Gastroesophageal sphincter (tissue), 4 donors: ENCODE data around the gene LMNB1. TPM values are rescaled to one million over a fixed set of nuclear protein-coding genes. Genes with fewer than 3 reads are reported as not detected.
"Not testable (repeated sequence)": the region's sequence is repeated elsewhere in the genome, so short reads cannot be mapped to it uniquely, and the experiment has no call there.

ENCODE experiments used
- ATAC-seq: fragments of 150-250 bp; one replicate; pipeline ENCODE4 v1.9.1; 2016; ENCODE audit warnings: mild to moderate bottlenecking, moderate library complexity
- H3K27ac ChIP-seq, 4 donors: fragments of 200-600 bp; sonication (generic) in 3 of 4; 1 replicate in 3 of 4; 2 replicates in 1 of 4; pipeline ENCODE4 v1.5.1; 2016 to 2019
- H3K27me3 ChIP-seq: fragments of 200-600 bp; sonication (generic); one replicate; pipeline ENCODE4 v1.5.1; 2019
- H3K36me3 ChIP-seq, 2 donors: fragments of 200-600 bp; sonication (generic); one replicate each; pipeline ENCODE4 v1.5.1; 2019; ENCODE audit warnings: control low read depth in 1 of 2
- H3K4me1 ChIP-seq, 3 donors: fragments of 200-600 bp; sonication (generic); 1 replicate in 2 of 3; 2 replicates in 1 of 3; pipeline ENCODE4 v1.5.1; 2016 to 2019; ENCODE audit warnings: control low read depth in 2 of 3
- H3K4me3 ChIP-seq, 2 donors: fragments of 200-600 bp; sonication (generic); one replicate each; pipeline ENCODE4 v1.5.1; 2019; ENCODE audit warnings: mild to moderate bottlenecking in 1 of 2, moderate library complexity in 1 of 2
- H3K9me3 ChIP-seq, 3 donors: fragments of 200-600 bp; sonication (generic); one replicate each; pipeline ENCODE4 v1.5.1; 2017 to 2019; ENCODE audit warnings: control low read depth in 2 of 3
- CTCF ChIP-seq, 4 experiments: fragments of 200-600 bp in 2 of 4; fragments of 450-650 bp in 2 of 4; sonication (generic) in 1 of 4; IDR thresholded peaks; one replicate each; pipeline ENCODE4 v1.5.1; 2017 to 2019; ENCODE audit warnings: antibody characterized with exemption in 4 of 4, mild to moderate bottlenecking in 2 of 4, moderate library complexity in 2 of 4
- EP300 ChIP-seq: sonication (generic); formaldehyde crosslinking; IDR thresholded peaks from one replicate; pipeline ENCODE4 v1.6.1; 2017; ENCODE audit warnings: antibody characterized with exemption, mild to moderate bottlenecking
- POLR2A ChIP-seq, 2 donors: fragments of 450-650 bp; IDR thresholded peaks; one replicate each; pipeline ENCODE4 v1.6.1; 2017; ENCODE audit warnings: antibody characterized with exemption in 2 of 2, mild to moderate bottlenecking in 2 of 2, moderate library complexity in 1 of 2
- POLR2AphosphoS5 ChIP-seq: sonication (generic); formaldehyde crosslinking; IDR thresholded peaks from one replicate; pipeline ENCODE4 v1.6.1; 2017; ENCODE audit warnings: antibody characterized with exemption
- WGBS, 2 donors: methylation state at CpG; one replicate each; pipeline ENCODE4 v1.1.5; 2018; ENCODE audit warnings: low coverage in 1 of 2; 5-methylcytosine and 5-hydroxymethylcytosine counted together
- total RNA-seq, 4 donors: library from RNA; depleted of rRNA; stranded (reverse); fragments of >200 nt; gene quantifications; one replicate each; pipeline ENCODE4 v1.1.0, GENCODE V29; 2016

LMNB1 gene, protein sequence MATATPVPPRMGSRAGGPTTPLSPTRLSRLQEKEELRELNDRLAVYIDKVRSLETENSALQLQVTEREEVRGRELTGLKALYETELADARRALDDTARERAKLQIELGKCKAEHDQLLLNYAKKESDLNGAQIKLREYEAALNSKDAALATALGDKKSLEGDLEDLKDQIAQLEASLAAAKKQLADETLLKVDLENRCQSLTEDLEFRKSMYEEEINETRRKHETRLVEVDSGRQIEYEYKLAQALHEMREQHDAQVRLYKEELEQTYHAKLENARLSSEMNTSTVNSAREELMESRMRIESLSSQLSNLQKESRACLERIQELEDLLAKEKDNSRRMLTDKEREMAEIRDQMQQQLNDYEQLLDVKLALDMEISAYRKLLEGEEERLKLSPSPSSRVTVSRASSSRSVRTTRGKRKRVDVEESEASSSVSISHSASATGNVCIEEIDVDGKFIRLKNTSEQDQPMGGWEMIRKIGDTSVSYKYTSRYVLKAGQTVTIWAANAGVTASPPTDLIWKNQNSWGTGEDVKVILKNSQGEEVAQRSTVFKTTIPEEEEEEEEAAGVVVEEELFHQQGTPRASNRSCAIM
- 10 to 100 TPM in 1 of 4 donors, 1 to 10 TPM in 3; 3.2 to 14.3 (median 6.6) TPM for total RNA-seq

DNA sequence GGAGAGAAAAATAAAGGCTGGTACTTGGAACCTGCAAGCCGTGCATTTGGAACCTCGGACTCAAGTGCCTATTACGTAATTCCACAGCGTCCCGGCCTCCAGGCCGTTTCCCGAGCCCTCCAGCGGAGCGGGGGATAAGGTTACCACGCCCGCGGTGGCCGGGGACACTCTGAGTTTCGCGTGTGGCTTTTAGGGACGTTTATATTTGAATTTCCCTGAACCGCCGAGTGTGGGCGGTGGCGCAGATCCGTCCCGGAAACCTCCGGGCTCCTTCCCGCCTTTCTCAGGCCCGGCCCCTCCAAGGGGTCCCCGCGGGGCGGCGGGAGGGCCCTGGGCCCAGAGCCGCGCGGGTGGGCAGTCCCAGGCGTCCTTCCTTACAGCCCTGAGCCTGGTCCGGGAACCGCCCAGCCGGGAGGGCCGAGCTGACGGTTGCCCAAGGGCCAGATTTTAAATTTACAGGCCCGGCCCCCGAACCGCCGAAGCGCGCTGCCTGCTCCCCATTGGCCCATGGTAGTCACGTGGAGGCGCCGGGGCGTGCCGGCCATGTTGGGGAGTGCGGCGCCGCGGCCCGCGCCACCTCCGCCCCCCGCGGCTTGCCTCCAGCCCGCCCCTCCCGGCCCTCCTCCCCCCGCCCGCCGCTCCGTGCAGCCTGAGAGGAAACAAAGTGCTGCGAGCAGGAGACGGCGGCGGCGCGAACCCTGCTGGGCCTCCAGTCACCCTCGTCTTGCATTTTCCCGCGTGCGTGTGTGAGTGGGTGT is at the start of gene LMNB1:
LMNB1 (plus strand) TSS at position 638 of the 758 bp plus-strand sequence. CDS start 373 bp downstream, outside the sequence.
- H3K36me3 ChIP-seq, result no peaks in the 10 kb centered on the region
- peak in 1 of 2 donors; percentile 31 for TF ChIP-seq POLR2A (IDR thresholded peaks at IDR 0.05)
- TF ChIP-seq EP300, result peak; percentile 16
- peak; percentile 41 for TF ChIP-seq POLR2AphosphoS5
- peak in 2 of 4 experiments; percentile 16 to 17 for TF ChIP-seq CTCF (IDR thresholded peaks at IDR 0.05)
- H3K27ac ChIP-seq, result peak within 1 kb of the TSS; percentile 11 to 94 (median 90)
- no peaks in the 10 kb centered on the region for H3K9me3 ChIP-seq
- H3K4me1 ChIP-seq, result peaks cover 0 to 23% (median 3%) of the 10 kb centered on the region in 3 donors
- peak; percentile 94 for ATAC-seq
- no peaks in the 10 kb centered on the region for H3K27me3 ChIP-seq
- peak within 1 kb of the TSS; percentile 37 to 80 for H3K4me3 ChIP-seq
- 0% methylated on average over 10 of the region's 74 CpGs; no CpG with 5 or more reads in 1 of the 2 donors for WGBS, 2 donors

DNA sequence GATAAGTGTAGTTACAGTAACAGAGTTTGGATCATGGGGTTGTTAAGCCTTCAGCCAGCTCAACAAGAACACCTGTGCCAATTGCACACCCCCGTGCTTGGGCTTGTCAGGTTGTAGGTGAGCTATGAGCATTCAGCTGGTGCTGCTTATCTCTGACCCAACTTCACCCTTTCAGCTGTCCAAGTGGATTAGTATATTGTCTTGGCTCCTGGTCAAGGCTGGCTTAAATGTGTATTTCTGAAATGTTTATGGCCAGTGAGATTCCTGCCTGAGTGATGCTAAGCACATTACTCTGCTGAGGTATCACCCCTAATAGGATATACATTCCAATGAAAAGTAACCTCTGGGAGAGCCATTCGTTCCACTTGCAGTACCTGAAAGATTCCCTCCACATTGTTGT is 44.2 kb upstream of the LMNB1 start:
- WGBS, 2 donors, result 14 to 54% methylated on average over 2 of the region's 2 CpGs
- Histone ChIP-seq H3K27ac (no peak overlapping the region), H3K27me3 (peaks cover 6% of the 10 kb centered on the region), H3K36me3 (no peaks in the 10 kb centered on the region), H3K4me3 (no peak overlapping the region), H3K9me3 (no peaks in the 10 kb centered on the region), H3K4me1 (no peaks in the 10 kb centered on the region)
- ATAC-seq, result no peak
- TF ChIP-seq EP300 (no peak), POLR2A (IDR thresholded peaks at IDR 0.05) (no peak), POLR2AphosphoS5 (no peak), CTCF (IDR thresholded peaks at IDR 0.05) (no peak)

DNA sequence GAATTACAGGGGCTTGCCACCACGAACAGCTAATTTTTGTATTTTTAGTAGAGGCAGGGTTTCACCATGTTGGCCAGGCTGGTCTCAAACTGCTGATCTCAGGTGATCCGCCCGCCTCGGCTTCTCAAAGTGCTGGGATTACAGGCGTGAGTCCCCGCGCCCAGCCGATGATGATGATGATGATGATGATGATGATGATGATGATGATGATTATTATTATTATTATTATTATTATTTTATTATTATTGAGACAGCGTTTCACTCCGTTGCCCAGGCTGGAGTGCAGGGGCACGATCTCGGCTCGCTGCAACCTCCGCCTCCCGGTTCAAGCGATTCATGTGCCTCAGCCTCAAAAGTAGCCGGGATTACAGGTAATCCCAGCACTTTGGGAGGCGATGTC is 42.4 kb upstream of the LMNB1 start:
- not testable (repeated sequence) for H3K36me3 ChIP-seq, H3K27me3 ChIP-seq, H3K4me1 ChIP-seq, ATAC-seq, H3K9me3 ChIP-seq, H3K4me3 ChIP-seq, H3K27ac ChIP-seq
- 94% methylated on average over 16 of the region's 18 CpGs; no CpG with 5 or more reads in 1 of the 2 donors for WGBS, 2 donors

- ATAC-seq, result no peak
- Histone ChIP-seq H3K9me3 (no peaks in the 10 kb centered on the region), H3K4me1 (no peaks in the 10 kb centered on the region), H3K27ac (no peak overlapping the region), H3K27me3 (peaks cover 7% of the 10 kb centered on the region), H3K4me3 (no peak overlapping the region), H3K36me3 (no peaks in the 10 kb centered on the region)
- 83% methylated on average over 3 of the region's 3 CpGs; no CpG with 5 or more reads in 1 of the 2 donors for WGBS, 2 donors
- TF ChIP-seq EP300, result no peak
- TF ChIP-seq POLR2A (IDR thresholded peaks at IDR 0.05), result no peak
- no peak for TF ChIP-seq CTCF (IDR thresholded peaks at IDR 0.05)
- TF ChIP-seq POLR2AphosphoS5, result no peak
Observed at GRCh38 chr5:126736141-126736540, 40.8 kb upstream of the LMNB1 start.

DNA sequence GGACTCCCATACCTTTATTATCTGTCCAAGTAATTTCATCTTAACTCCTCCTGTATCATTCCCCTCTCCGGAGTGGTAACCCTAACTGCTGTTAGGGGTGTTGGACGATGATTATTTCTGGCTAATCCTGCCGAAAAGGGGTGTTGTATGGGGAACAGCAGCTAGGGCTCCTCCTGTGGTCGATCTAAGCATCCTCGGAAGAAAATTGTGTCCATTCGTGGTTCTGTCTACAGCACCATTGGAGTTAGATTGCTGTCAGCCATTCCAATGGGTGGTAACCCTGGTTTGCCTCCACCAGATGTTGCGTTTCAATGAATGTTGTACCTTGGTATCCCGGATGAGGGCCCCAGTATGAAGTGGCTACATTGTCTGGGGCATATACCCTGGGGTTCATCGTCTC is 35.6 kb upstream of the LMNB1 start:
- peaks cover 7% of the 10 kb centered on the region for H3K27me3 ChIP-seq
- no peak for TF ChIP-seq EP300
- TF ChIP-seq CTCF (IDR thresholded peaks at IDR 0.05), result no peak
- TF ChIP-seq POLR2AphosphoS5, result no peak
- no peak for TF ChIP-seq POLR2A (IDR thresholded peaks at IDR 0.05)
- WGBS, 2 donors, result 87 to 93% methylated on average over 8 of the region's 9 CpGs

More for the DNA sequence above, 35.6 kb upstream of the LMNB1 start:
- ATAC-seq, result no peak
- Histone ChIP-seq H3K9me3 (no peaks in the 10 kb centered on the region), H3K36me3 (no peaks in the 10 kb centered on the region), H3K27ac (no peak overlapping the region), H3K4me3 (no peak overlapping the region), H3K4me1 (no peaks in the 10 kb centered on the region)
